HEK293 (cell line): ENCODE data around the gene ACOT7.

Source experiments
- CTCF ChIA-PET: fragments of 350-600 bp; formaldehyde crosslinking; extraction: SDS; loops from one replicate; lab custom pipeline; 2021; ENCODE audit warnings: antibody characterized with exemption; lab: Yijun Ruan, JAX
- POLR2A ChIA-PET: fragments of 300-600 bp; formaldehyde crosslinking; extraction: SDS; loops from one replicate; lab custom pipeline; 2020; ENCODE audit warnings: antibody characterized with exemption, inconsistent platforms; lab: Yijun Ruan, JAX
- H3K27ac ChIP-seq: fragments of 200-500 bp; sonication (Bioruptor generic); 2 replicates; pipeline ENCODE4 v1.5.1; 2014; ENCODE audit warnings: low read depth, low read length, control low read depth, inconsistent platforms; ENCODE audit errors: extremely low read depth
- H3K36me3 ChIP-seq, 2 experiments: fragments of 200-500 bp in 1 of 2; sonication (Bioruptor generic) in 1 of 2; 1 replicate in 1 of 2; 2 replicates in 1 of 2; pipeline ENCODE4 v1.5.1; 2014 to 2017; ENCODE audit warnings: inconsistent platforms in 2 of 2, low read length in 2 of 2; ENCODE audit not compliant: control insufficient read depth in 2 of 2, insufficient read depth in 1 of 2
- H3K4me1 ChIP-seq: fragments of 200-500 bp; sonication (Bioruptor generic); 2 replicates; pipeline ENCODE4 v1.5.1; 2014; ENCODE audit warnings: mild to moderate bottlenecking, low read length, inconsistent platforms; ENCODE audit not compliant: control insufficient read depth, insufficient read depth
- H3K4me3 ChIP-seq: 2 replicates; pipeline ENCODE4 v1.5.1; 2011; ENCODE audit warnings: low read depth, mild to moderate bottlenecking, control low read depth, low read length, moderate library complexity
- H3K9me3 ChIP-seq: fragments of 200-500 bp; sonication (Bioruptor generic); 2 replicates; pipeline ENCODE4 v1.5.1; 2014; ENCODE audit warnings: low read depth, low read length, inconsistent platforms; ENCODE audit not compliant: control insufficient read depth, insufficient read depth
- BCL11A ChIP-seq: fragments of 450-650 bp; formaldehyde crosslinking; IDR thresholded peaks from 2 replicates; pipeline ENCODE4 v1.5.1; 2016; ENCODE audit warnings: low read depth, missing biosample characterization, missing genetic modification characterization
- GFI1B ChIP-seq: fragments of 450-650 bp; formaldehyde crosslinking; IDR thresholded peaks from 2 replicates; pipeline ENCODE4 v1.5.1; 2016; ENCODE audit warnings: missing biosample characterization, missing genetic modification characterization
- GLIS1 ChIP-seq: fragments of 450-650 bp; formaldehyde crosslinking; IDR thresholded peaks from 2 replicates; pipeline ENCODE4 v1.5.1; 2016; ENCODE audit warnings: missing biosample characterization, missing genetic modification characterization
- MEIS1 ChIP-seq: sonication (generic); formaldehyde crosslinking; IDR thresholded peaks from 2 replicates; pipeline ENCODE4 v1.8.1; 2022; ENCODE audit warnings: missing genetic modification reagents, mild to moderate bottlenecking, borderline replicate concordance
- SETDB1 ChIP-seq: IDR thresholded peaks from one replicate; pipeline ENCODE4 v1.6.1; 2017; ENCODE audit warnings: mild to moderate bottlenecking, low read length, moderate library complexity, mixed read lengths; ENCODE audit not compliant: insufficient read length
- TRIM28 ChIP-seq: IDR thresholded peaks from 2 replicates; pipeline ENCODE4 v1.6.1; 2011; ENCODE audit warnings: low read length, control low read depth, borderline replicate concordance
- ZFP69B ChIP-seq: fragments of 450-650 bp; formaldehyde crosslinking; IDR thresholded peaks from 2 replicates; pipeline ENCODE4 v1.5.1; 2016; ENCODE audit warnings: missing biosample characterization, missing genetic modification characterization
- ZNF184 ChIP-seq: fragments of 450-650 bp; IDR thresholded peaks from 2 replicates; pipeline ENCODE4 v1.5.1; 2018; ENCODE audit warnings: missing biosample characterization, mild to moderate bottlenecking, missing genetic modification characterization
- ZNF426 ChIP-seq: fragments of 450-650 bp; formaldehyde crosslinking; IDR thresholded peaks from 2 replicates; pipeline ENCODE4 v1.5.1; 2017; ENCODE audit warnings: missing biosample characterization, missing genetic modification characterization, mild to moderate bottlenecking, inconsistent platforms, moderate library complexity
- ZNF623 ChIP-seq: fragments of 450-650 bp; formaldehyde crosslinking; IDR thresholded peaks from 2 replicates; pipeline ENCODE4 v1.5.1; 2016; ENCODE audit warnings: missing biosample characterization, missing genetic modification characterization
- ZNF624 ChIP-seq: fragments of 450-650 bp; formaldehyde crosslinking; IDR thresholded peaks from 2 replicates; pipeline ENCODE4 v1.5.1; 2017; ENCODE audit warnings: missing biosample characterization, missing genetic modification characterization
- TF ChIP-seq, protein P1 (sequence below): fragments of 450-650 bp; formaldehyde crosslinking; IDR thresholded peaks from 2 replicates; pipeline ENCODE4 v1.5.1; 2016; ENCODE audit warnings: missing biosample characterization, missing genetic modification characterization
- TF ChIP-seq, protein P2 (sequence below): fragments of 450-650 bp; formaldehyde crosslinking; IDR thresholded peaks from 2 replicates; pipeline ENCODE4 v1.5.1; 2016; ENCODE audit warnings: missing biosample characterization, missing genetic modification characterization
- TF ChIP-seq, protein P3 (sequence below): fragments of 450-650 bp; formaldehyde crosslinking; IDR thresholded peaks from 2 replicates; pipeline ENCODE4 v1.5.1; 2016; ENCODE audit warnings: missing biosample characterization, missing genetic modification characterization
- TF ChIP-seq, protein P4 (sequence below): fragments of 450-650 bp; formaldehyde crosslinking; IDR thresholded peaks from 2 replicates; pipeline ENCODE4 v1.5.1; 2016; ENCODE audit warnings: missing biosample characterization, missing genetic modification characterization
- TF ChIP-seq, protein P5 (sequence below): fragments of 450-650 bp; formaldehyde crosslinking; IDR thresholded peaks from 2 replicates; pipeline ENCODE4 v1.5.1; 2017; ENCODE audit warnings: missing biosample characterization, missing genetic modification characterization
- TF ChIP-seq, protein P6 (sequence below): fragments of 450-650 bp; formaldehyde crosslinking; optimal IDR thresholded peaks from 2 replicates; pipeline ENCODE3; 2016; ENCODE audit warnings: missing biosample characterization, mild to moderate bottlenecking, missing genetic modification characterization

ACOT7 gene

DNA sequence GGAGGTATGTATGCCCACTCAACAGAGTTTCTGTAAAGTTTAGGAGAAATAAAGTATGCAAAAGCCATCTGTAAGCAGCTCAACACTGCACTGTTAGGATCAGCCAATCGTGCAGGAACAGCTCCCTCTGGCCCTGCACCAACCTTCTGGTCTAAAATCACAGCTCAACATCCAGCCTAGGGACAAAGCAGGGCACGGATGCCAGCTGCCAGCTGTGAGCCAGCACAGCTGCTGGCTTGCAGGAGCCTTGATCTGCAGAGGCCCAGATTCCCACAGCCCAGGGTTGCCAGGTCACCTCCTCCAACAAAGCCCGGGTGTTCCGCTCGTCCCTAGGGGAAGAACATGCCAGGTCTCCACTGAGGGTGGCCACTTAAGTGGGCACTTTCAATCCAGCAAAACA lies 8.6 kb downstream of the ACOT7 start:
- CTCF ChIA-PET = interaction anchor here (0.5 to 1.9 kb wide), 7 partner anchors 20 to 1383 kb away, joined by 3 to 7 read pairs (median 4); no protein-coding TSS in a partner anchor

DNA sequence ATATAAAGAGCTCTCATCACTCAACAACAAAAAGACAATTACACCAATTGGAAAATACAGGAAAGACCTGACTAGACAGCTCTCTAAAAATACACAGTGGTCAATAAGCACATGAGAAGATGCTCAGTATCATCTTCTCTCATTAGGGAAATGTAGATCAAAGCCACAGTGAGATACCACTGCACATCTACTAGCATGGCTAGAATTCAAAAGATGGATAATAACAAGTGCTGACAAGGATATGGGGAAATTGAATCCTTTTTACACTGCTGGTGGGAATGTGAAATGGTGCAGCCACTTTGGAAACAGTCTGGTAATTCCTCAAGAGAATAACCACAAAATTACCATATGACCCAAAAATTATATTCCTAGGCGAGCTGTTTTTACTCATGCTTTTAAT lies 9.4 kb downstream of the ACOT7 start:
- no peak overlapping the region for H3K27ac ChIP-seq
- peaks cover 0 to 7% of the 10 kb centered on the region in 2 experiments; a peak in 1 of 3 replicates for H3K36me3 ChIP-seq
- ChIA-PET POLR2A (interaction anchor here (1.9 kb wide), 1 partner anchor 10 kb away, joined by 11 read pairs; the partner anchor contains the start of gene ACOT7), CTCF (interaction anchor here (1.2 to 1.9 kb wide), 5 partner anchors 13 to 137 kb away, joined by 3 to 6 read pairs (median 4); no protein-coding TSS in a partner anchor)
- no peaks in the 10 kb centered on the region for H3K9me3 ChIP-seq
- H3K4me1 ChIP-seq = peaks cover 16% of the 10 kb centered on the region
- TF ChIP-seq SETDB1 = peak; percentile 75
- peak; percentile 100 for TF ChIP-seq ZNF184 (tag by site-specific recombination)
- peak; percentile 54; the same call in 1 of the 2 replicates for TF ChIP-seq TRIM28
- TF ChIP-seq GFI1B (tag by site-specific recombination) = no peak
- TF ChIP-seq, protein P1, sequence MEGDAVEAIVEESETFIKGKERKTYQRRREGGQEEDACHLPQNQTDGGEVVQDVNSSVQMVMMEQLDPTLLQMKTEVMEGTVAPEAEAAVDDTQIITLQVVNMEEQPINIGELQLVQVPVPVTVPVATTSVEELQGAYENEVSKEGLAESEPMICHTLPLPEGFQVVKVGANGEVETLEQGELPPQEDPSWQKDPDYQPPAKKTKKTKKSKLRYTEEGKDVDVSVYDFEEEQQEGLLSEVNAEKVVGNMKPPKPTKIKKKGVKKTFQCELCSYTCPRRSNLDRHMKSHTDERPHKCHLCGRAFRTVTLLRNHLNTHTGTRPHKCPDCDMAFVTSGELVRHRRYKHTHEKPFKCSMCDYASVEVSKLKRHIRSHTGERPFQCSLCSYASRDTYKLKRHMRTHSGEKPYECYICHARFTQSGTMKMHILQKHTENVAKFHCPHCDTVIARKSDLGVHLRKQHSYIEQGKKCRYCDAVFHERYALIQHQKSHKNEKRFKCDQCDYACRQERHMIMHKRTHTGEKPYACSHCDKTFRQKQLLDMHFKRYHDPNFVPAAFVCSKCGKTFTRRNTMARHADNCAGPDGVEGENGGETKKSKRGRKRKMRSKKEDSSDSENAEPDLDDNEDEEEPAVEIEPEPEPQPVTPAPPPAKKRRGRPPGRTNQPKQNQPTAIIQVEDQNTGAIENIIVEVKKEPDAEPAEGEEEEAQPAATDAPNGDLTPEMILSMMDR (tag by site-specific recombination) = no peak
- TF ChIP-seq, protein P2, sequence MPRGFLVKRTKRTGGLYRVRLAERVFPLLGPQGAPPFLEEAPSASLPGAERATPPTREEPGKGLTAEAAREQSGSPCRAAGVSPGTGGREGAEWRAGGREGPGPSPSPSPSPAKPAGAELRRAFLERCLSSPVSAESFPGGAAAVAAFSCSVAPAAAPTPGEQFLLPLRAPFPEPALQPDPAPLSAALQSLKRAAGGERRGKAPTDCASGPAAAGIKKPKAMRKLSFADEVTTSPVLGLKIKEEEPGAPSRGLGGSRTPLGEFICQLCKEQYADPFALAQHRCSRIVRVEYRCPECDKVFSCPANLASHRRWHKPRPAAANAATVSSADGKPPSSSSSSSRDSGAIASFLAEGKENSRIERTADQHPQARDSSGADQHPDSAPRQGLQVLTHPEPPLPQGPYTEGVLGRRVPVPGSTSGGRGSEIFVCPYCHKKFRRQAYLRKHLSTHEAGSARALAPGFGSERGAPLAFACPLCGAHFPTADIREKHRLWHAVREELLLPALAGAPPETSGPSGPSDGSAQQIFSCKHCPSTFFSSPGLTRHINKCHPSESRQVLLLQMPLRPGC (tag by site-specific recombination) = no peak
- H3K4me3 ChIP-seq = no peak overlapping the region

More for the DNA sequence above, 8.6 kb downstream of the ACOT7 start:
- no peak for TF ChIP-seq ZNF426
- TF ChIP-seq ZFP69B = no peak
- TF ChIP-seq, protein P3, sequence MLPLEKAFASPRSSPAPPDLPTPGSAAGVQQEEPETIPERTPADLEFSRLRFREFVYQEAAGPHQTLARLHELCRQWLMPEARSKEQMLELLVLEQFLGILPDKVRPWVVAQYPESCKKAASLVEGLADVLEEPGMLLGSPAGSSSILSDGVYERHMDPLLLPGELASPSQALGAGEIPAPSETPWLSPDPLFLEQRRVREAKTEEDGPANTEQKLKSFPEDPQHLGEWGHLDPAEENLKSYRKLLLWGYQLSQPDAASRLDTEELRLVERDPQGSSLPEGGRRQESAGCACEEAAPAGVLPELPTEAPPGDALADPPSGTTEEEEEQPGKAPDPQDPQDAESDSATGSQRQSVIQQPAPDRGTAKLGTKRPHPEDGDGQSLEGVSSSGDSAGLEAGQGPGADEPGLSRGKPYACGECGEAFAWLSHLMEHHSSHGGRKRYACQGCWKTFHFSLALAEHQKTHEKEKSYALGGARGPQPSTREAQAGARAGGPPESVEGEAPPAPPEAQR = no peak
- TF ChIP-seq GLIS1 (tag by site-specific recombination) = no peak
- no peak for TF ChIP-seq ZNF624 (tag by site-specific recombination)
- no peak for TF ChIP-seq ZNF623 (tag by site-specific recombination)
- TF ChIP-seq BCL11A (tag by site-specific recombination) = no peak
- TF ChIP-seq, protein P4, sequence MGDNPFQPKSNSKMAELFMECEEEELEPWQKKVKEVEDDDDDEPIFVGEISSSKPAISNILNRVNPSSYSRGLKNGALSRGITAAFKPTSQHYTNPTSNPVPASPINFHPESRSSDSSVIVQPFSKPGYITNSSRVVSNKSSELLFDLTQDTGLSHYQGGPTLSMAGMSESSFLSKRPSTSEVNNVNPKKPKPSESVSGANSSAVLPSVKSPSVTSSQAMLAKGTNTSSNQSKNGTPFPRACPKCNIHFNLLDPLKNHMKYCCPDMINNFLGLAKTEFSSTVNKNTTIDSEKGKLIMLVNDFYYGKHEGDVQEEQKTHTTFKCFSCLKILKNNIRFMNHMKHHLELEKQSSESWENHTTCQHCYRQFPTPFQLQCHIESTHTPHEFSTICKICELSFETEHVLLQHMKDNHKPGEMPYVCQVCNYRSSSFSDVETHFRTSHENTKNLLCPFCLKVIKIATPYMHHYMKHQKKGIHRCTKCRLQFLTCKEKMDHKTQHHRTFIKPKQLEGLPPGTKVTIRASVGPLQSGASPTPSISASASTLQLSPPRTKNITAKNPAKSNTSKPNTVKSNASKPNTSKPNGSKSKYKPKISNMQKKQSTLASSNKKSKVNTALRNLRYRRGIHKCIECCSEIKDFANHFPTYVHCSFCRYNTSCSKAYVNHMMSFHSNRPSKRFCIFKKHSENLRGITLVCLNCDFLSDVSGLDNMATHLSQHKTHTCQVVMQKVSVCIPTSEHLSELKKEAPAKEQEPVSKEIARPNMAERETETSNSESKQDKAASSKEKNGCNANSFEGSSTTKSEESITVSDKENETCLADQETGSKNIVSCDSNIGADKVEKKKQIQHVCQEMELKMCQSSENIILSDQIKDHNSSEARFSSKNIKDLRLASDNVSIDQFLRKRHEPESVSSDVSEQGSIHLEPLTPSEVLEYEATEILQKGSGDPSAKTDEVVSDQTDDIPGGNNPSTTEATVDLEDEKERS (tag by site-specific recombination) = no peak
- TF ChIP-seq, protein P5, sequence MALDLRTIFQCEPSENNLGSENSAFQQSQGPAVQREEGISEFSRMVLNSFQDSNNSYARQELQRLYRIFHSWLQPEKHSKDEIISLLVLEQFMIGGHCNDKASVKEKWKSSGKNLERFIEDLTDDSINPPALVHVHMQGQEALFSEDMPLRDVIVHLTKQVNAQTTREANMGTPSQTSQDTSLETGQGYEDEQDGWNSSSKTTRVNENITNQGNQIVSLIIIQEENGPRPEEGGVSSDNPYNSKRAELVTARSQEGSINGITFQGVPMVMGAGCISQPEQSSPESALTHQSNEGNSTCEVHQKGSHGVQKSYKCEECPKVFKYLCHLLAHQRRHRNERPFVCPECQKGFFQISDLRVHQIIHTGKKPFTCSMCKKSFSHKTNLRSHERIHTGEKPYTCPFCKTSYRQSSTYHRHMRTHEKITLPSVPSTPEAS (tag by site-specific recombination) = no peak
- no peak for TF ChIP-seq MEIS1 (CRISPR knock-in tag)
- TF ChIP-seq, protein P6, sequence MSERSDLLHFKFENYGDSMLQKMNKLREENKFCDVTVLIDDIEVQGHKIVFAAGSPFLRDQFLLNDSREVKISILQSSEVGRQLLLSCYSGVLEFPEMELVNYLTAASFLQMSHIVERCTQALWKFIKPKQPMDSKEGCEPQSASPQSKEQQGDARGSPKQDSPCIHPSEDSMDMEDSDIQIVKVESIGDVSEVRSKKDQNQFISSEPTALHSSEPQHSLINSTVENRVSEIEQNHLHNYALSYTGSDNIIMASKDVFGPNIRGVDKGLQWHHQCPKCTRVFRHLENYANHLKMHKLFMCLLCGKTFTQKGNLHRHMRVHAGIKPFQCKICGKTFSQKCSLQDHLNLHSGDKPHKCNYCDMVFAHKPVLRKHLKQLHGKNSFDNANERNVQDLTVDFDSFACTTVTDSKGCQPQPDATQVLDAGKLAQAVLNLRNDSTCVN (tag by site-specific recombination) = no peak
- Histone ChIP-seq H3K4me1 (peaks cover 16% of the 10 kb centered on the region), H3K4me3 (no peak overlapping the region), H3K36me3 (peaks cover 0 to 10% of the 10 kb centered on the region in 2 experiments; a peak in 1 of 3 replicates), H3K27ac (peak overlapping the region; percentile 66; the same call in 1 of the 2 replicates), H3K9me3 (no peaks in the 10 kb centered on the region)
- POLR2A ChIA-PET = interaction anchor here (1.9 kb wide), 1 partner anchor 9 kb away, joined by 11 read pairs; the partner anchor contains the start of gene ACOT7
